Endometrium (tissue), 2 donors: Measurements from ENCODE around the gene RBM28.
"Not testable (repeated sequence)": the region's sequence is repeated elsewhere in the genome, so short reads cannot be mapped to it uniquely, and the experiment has no call there.

ENCODE experiments used
- FAIRE-seq: peaks from 2 replicates; lab custom pipeline; 2012; peaks lifted over from hg19 to GRCh38; lab: Jason Lieb, UNC
- donor health status: control.
- donor health status: control.

Gene RBM28

DNA sequence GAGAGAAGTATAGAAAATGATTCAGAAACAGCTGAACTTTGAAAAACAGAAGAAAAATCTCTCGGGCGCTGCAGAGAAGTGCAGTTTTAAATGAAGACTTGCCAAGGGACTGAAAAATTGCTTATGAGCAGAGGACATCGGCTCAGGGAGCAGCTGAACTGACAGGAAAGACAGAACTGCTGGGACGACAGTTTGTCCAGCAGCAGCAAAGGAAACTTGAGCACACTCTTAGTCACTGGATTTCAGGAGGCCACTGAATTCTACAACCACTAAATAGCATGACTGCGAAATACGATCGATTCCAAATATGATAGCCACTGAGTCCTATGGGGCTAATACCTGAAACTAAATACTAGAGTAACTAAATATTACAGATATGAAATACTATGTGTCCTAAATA lies 59.6 kb downstream of the RBM28 start:
- no peak for FAIRE-seq

DNA sequence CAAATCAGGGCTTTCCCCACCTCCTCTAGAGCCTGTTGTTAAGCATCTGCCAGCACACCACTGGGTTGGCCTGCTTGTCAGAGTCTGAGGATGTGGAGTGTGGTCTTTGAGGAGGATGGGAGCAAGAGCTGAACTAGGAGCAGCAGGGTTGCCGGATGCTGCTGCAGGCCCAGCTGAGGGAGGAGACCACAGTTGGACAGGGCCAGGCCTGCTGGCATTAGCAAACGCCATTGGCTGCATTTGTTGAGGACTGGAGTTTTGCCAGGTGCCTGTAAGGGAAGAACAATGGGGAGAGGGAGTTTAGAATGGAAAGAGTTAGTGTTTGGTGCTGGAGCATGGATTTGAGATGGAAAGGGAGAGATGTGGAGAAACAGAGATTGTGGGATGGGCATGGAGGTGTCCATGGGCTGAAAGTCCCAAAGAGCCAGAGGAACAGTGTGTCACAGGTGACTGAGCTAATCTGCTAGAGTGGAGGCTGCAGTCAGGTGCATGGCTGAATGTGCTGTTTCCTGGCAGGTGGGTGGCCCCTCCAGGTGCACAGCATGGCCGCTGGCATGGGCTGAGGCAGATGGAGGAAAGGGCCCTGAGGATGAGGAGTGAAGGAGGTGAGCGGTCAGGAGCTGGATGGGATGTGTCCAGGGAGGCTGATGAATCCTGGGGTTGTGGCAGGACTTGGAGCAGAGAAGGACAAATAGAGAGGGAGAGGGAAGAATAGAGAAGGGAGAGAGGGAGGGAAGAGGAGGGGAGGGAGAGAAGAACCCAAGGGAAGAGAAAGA lies 61.9 kb downstream of the RBM28 start:
- no peak for FAIRE-seq

DNA sequence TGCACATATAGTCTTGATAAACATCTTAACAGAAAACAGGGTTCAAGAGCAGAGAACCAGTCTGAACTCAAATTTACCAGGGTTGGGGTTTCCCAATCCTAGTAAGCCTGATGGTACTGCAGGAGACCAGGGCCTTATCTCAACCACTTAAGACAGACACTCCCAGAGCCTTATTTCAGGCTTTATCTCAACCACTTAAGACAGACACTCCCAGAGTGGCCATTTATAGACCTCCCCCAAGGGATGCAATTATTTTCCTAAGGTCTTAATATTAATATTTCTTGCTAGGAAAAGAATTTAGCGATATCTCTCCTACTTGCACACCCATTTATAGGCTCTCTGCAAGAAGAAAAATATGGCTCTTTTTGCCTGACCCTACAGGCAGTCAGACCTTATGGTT lies 63.3 kb downstream of the RBM28 start:
- FAIRE-seq = not testable (repeated sequence)

DNA sequence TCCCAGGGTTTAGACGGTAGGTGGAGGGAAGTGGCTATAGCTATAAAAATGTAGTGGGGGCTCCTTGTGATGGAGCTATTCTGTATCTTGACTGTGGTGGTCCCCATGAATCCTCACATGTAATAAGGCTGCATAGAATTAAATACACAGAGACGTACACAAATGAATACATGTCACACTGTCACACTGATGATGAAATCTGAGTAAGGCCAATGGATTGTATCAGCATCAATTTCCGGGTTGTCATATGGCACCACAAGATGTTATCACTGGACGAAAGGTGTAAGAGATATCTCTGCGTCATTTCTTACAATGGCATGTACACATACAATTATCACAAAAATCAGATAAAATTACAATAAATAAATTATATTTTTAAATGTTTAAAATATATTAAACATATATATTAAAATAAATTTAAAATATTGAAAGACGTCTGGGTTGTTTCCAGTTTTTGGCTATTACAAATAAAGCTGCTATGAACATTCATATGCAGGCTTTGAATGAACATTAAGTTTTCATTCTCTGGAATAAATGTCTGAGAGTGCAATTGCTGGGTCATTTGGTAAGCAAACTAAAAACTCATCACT lies 64.5 kb downstream of the RBM28 start:
- FAIRE-seq = no peak

DNA sequence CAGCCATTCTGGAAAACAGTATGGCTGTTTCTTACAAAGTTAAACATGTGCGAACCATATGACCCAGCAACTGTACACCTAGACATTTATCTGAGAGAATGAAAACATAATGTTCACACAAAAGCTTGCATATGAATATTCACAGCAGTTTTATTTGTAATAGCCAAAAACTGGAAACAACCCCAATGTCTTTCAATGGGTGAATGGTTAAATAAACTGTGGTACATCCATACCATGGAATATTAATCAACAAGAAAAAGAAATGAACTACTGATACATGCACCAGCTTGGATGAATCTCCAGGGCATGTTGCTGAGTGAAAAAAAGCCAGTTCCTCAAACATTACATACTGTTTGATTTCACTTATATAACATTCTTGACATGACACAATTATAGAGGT lies 65.3 kb downstream of the RBM28 start:
- no peak for FAIRE-seq

DNA sequence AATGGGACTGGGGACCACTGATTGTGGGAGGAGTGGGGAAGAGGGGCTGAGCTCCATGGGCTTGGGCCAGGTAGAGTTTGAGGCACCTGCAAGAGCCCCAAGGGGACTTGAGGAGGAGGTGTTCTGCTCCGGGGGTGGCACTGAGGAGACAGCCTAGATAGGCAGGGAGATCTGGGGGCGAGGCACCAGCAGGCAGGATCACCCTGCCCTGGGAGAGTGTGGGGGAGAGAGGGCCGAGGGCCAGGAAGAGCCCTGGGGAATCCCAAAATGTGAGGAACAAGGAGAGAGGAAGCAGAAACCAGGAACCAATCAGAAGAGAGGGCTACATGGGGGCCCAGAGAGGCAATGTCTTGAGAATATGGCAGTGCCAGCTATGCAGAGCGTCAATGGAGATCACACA lies 68.0 kb downstream of the RBM28 start:
- no peak for FAIRE-seq

DNA sequence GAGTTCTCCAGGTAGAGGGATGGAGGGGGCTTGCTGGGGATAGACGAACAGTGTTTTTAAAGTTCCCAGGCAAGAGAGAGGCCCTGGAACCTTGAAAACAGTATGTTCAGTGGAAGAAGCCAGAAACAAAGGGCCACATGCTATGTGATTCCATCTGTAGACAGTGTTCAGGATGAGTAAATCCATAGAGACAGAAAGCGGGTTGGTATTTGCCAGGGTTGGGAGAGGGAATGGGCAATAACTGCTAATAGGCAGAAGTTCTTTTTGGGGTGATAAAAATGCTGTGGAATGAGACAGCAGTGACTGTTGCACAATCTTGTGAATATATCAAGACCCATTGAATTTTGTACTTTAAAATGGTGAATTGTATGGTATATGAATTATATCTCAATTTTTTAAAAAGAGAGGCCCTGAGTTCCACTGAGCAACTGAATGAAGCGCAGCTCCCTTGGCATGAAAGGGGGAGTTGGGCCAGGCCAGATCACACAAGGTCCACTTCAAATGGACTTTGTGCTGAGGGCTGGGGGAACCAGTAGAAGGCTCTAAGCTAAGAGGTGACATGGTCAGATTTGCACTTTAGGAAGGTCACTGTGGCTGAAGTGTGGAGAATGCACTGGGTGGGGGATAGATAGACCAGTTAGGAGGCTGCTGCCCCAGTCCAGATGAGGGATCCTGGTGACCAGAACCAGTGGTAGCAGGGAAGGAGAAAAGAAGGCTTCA lies 68.7 kb downstream of the RBM28 start:
- FAIRE-seq = no peak

DNA sequence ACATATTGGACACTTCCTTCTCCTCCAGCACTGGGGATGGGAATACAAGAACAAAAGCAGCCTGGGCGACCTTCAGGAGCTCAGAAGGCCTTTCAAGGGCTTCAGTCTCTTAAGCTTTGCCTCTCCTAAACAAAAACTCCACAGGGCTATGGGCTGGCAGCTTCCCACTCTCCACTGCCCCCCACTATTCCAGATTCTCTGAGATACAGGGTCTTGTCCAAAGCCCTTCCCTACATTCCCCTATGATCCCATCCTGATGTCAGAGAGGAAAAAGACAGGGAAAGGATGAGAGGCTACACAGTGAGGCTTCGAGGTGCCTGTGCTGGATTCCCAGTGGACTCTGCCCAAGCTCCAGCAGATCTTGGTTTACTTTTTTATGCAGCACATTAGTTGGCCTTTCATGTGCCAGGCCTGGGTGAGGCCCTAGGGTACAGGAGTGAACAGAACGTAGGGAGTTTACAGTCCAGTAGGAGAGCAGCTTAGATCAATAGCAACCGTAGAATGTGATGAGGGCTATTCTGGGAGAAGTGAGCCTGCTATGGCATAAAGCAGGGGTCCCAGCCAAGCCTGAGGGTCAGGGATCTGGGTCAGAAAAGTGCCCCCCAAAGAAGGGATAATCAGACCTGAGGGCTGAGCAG lies 69.3 kb downstream of the RBM28 start:
- FAIRE-seq = no peak

DNA sequence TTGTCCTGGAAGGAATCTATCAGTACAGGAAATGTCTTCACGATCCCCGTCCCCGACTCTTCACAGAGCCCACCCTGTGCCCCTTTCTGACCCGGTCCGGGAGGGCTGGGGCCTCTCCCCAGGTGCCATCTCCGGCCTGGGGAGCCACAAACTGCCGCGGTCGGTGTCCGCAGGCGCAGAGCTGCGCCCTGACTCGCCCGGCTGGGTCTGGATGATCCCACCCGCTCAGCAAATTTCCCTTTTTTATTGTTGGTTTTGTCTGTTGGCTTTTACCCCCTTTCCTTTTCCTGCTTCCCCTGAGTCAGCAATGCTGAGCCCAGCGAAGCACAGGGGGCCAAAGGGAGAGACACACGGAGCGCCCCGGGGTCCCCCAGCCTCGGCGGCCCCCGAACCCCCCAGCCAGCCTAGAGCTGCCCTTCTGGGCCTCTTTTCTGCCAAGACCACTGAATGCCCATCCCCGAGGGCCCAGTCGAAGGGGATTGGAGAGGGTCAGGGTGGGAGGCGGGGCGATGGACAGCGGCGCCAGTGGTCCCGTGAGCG lies 71.7 kb downstream of the RBM28 start:
- no peak for FAIRE-seq

DNA sequence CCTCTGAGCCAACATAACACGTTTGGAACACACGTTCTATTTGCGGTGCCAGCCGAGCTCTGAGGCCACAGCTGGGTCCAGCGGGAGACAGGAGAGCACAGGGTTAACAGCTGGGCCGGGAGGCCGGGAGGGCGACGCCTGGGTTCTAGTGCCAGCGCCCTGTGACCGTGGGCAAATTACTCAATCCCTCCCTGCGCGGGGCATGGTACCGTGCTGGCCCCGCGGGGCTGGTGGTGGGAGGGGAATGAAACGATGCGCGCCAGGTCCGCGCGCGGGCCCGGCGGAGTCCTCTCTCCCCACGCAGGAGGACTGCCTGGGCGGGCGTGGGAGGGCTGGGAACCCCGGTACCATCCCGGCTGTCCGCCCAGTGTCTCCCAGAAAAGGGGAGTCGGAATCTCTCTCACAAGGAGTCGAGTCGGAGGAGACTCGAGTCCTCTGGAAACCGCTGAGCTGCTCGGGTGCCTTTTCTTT lies 72.2 kb downstream of the RBM28 start:
- no peak for FAIRE-seq

DNA sequence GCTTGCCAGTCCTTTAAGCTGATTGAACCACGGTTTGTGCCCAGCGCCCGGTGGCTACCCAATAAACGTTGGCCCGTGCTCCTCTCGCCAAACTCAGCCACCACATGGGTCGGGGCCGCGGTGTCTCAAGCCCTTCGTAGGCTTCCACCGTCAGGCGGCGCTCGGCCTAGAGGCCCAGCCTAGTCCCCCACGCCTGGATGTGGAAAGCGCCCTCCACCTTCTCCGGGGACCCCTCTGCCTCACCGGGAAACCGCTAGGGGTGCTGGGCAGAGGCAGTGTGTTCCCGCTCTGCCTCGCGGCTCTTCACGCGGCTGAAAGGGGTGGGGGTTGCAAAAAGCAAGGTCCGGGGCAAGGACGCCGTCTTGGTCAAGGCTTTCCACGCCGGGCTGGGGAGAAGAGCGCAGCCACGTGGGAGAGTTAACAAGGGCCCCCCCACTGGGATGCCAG lies 72.9 kb downstream of the RBM28 start:
- no peak for FAIRE-seq

DNA sequence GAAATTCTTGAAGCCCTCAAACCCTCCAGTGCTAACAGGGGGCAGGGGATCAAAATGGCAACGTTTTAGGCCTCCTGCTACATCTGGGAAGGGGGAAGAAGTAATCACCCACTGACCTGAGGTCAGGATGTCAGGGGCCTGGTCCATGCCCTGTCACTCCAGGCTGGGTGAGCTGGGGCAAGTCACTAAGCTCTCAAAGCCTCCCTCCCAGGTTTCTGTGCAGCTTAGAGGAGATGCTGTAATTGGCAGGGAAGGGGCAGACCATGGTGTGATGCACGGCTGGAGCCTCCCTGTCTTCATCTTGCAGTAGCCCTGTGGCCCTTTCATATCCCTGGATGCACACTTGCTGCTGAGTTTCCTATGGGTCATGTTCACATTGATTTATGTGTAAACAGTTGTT lies 75.5 kb downstream of the RBM28 start:
- FAIRE-seq = no peak

DNA sequence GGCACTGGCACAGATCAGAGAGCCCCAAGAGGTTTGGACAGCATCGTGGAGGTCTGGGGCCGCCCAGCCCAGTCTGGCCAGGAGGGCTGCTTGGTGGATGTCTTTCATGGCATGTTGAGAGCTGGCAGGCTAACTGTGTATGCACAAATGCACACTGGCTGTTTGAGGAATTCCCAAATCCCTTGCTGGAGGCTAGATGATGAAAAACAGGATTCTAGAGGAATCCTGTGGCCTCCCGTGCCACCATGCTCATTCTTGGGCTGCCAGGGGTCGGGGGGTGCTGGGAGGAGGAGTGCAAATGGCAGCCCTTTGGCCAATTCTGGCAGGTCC lies 76.1 kb downstream of the RBM28 start:
- no peak for FAIRE-seq

DNA sequence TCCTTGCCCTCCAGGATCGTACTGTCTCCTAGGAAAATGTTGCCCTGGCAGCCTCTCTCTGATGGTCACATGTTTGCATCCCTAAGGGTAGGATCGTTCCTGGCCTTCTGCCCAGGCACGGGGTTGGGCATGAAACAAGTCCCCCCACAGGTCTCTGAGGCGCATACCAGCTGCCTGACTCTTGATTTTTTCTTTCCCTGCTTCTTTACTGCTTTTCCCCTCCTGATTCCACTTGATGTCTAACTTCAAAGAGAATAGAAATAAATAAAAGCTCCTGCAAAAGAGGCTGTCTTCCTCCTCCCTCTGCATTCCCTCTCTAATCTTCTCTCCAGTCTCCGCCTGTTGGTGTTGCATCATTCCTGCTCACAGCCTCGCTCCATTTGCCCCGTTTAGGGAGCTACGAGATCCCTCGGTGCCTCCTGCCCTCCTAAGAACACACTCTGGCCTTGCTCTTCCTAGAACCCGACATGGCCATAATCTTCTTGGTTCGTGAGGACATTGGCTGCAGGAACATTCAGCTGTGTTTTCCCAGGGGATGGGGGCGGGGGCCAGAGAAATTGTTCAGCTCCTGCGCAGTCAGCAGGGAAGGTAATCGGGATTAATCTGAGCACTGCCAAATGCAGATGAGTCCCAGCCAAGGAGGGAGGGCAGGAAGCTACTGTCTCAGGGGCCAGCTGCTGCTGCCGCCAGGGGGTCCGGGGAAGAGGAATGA lies 76.7 kb downstream of the RBM28 start:
- no peak for FAIRE-seq

DNA sequence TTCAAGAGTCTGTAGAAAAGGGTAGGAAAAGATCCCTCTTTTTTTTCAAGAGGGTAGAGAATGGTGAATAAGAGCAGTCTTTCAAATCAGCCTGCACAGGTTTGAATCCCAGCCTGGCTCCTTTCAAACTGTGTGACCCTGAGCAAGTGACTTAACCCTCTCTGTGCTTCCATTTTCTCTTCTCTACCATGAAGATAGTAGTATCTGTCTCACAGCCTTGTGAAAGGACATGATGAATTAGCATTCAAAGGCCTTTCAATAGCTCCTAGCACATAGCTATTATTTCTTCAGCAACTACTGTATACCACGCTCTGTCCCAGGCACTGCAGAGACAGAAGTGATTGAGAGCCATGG lies 77.2 kb downstream of the RBM28 start:
- no peak for FAIRE-seq

DNA sequence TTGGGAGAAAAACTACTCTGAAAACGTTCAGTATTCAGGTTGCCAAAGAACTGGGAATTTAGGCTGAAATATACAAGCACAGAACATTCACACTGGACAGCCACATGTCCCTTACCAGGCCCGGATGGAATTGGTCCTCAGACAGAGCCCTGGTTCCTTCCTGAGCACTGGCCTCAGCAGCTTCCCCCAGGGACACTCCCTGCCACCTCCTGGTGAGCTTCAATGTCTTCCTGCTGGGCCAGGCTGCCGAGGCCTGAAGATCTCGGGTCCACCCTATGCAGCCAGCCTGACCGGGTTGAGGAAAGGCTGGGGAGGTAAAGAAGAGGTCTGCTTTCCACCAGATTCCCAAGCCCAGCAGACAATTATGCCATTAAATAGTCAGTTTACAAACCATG lies 77.8 kb downstream of the RBM28 start:
- FAIRE-seq = no peak

DNA sequence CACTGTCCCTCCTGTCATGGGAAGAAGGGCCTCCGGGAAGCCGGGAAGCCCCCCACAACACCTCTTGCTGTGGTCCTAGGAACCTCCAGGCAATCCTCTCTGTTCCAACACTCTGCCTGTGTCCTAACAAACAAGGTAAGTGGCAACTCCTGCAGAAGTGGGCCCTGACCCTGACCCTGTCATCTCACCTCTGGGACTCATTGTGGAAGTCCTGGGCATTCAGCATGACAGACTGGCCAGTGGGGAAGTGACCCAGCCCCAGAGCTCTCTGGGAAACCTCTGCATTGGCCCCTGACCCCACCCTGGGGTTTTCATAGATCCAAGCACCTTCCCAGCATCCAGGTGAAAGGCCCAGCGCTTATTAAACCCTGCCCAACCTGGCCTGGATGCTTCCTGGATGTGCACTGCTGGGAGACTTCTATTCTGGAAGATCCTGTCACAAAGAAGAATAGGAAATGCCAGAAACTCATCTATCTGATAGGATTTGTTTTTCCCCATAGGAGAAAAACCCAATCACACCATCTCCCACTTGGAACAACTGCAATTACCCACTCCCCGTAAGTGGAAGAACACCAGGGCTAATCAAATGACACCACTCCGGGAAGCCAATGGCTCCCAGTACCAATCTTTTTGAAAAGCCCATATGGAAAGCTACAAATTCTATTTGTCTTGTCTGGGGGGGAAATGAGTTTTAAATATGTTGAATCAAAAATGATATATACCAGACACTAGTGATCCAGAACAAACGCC lies 78.4 kb downstream of the RBM28 start:
- no peak for FAIRE-seq

DNA sequence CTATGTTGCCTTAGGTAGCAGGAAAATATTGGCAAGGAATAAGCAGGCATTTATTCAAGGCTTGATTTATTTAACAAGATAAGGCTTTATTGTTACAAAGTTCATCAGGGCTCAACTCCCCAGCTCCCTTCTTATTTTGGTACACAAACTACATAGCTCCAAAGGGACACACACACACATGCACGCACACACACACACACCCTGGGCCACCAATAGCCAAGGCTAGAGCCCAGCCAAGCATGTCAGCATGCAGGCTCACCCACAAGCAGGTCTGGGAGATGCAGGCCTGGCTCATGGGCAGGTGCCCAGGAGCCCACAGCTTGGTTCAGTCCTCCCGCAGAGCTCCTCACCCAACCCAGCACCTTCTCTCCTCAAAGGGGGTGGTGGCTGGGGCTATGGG lies 79.2 kb downstream of the RBM28 start:
- FAIRE-seq = no peak

DNA sequence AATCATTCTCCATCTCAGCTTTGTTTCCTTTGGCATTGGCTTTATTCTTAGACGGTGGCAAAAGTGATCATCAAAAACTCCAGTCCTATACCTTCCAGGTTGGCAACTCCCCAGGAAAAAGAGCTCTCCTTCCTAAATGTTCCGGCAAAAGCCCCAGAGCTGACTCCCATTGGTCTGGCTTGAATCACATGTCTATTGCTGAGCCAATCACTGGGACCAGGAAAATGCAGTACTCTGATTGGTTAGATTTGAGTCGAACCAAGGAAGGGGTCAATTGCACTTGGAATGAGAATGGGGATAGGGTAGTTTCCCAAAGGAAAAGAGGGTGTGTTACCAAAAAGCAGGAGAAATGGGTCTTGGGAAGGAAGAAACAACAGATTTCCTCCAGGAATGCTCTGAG lies 80.3 kb downstream of the RBM28 start:
- no peak for FAIRE-seq

DNA sequence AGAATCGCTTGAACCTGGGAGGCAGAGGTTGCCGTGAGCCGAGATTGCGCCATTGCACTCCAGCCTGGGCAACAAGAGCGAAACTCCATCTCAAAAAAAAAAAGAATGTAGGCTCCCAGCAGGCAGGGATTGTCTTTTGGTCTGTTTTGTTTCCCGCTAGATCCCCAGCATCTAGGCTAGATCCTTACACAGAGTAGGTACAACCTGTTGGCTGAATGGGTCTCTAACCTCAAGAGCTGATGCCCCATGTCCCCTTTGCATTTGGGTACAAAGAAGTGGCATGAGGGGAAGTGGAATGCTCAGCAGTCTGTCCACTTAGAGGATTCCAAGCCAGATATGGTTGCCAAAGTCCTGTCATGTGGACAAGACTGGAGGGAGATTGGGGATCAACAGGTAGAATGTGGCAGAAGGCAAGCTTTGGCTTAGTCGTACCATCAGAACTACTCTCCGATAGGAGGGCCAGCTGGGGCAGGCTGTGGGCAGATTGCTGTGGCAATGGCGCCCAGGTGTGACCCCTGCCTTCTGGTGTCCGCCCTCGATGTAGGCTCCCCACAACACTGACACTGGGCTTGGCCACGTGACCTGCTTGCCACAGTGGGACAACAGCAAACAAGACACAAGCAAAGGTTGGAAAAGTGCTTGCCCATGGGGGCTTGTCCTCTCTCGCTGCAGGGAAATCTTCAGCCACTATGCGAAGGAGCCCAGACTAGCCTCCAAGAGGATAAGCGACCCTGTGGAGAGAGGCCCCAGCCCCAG lies 81.3 kb downstream of the RBM28 start:
- no peak for FAIRE-seq
